ENCODE measurements around the gene BMP5. TPM values are rescaled to one million over a fixed set of nuclear protein-coding genes. Genes with fewer than 3 reads are reported as not detected.

The BMP5 gene
- total RNA-seq, 1 experiment from 2014 or later: 0.48 TPM

DNA sequence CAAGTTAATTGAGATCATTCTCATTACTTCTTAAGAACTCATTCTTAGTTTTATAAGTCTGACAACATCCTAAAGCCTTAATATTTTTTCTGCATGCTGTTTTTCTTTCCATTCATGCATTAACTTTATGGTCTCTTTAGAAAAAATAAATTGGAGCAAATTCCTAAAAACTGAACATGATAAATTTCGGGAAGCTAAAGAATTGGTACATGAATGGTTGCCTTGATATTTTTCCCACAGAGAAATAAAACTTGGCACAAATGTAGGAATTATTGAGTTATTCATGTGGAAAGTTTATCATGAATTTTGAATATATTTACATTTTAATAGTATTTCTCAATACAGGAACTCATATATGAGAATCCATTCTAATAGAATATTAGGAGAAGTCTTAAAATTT, 115.9 kb downstream of the BMP5 start:
- Histone ChIP-seq H3K9me3 (no peaks in the 10 kb centered on the region), H3K4me3 (ENCODE audit: low read depth, low read length) (no peak overlapping the region), H3K36me3 (ENCODE audit: control insufficient read depth, insufficient read depth, low read length) (no peaks in the 10 kb centered on the region), H3K4me1 (no peaks in the 10 kb centered on the region), H3K27me3 (replicated peaks; ENCODE audit: control insufficient read depth, insufficient read depth, low read length) (no peaks in the 10 kb centered on the region)
- TF ChIP-seq, protein P1, sequence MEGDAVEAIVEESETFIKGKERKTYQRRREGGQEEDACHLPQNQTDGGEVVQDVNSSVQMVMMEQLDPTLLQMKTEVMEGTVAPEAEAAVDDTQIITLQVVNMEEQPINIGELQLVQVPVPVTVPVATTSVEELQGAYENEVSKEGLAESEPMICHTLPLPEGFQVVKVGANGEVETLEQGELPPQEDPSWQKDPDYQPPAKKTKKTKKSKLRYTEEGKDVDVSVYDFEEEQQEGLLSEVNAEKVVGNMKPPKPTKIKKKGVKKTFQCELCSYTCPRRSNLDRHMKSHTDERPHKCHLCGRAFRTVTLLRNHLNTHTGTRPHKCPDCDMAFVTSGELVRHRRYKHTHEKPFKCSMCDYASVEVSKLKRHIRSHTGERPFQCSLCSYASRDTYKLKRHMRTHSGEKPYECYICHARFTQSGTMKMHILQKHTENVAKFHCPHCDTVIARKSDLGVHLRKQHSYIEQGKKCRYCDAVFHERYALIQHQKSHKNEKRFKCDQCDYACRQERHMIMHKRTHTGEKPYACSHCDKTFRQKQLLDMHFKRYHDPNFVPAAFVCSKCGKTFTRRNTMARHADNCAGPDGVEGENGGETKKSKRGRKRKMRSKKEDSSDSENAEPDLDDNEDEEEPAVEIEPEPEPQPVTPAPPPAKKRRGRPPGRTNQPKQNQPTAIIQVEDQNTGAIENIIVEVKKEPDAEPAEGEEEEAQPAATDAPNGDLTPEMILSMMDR (IDR thresholded peaks at IDR 0.05; ENCODE audit: insufficient read depth in 1 of 2, low read depth in 1 of 2, low read length in 1 of 2, severe bottlenecking in 1 of 2, unreplicated experiment in 1 of 2): no peak
- intact Hi-C loops (cut with micrococcal nuclease; ENCODE audit: unreplicated experiment): no loop called here
- POLR2A ChIA-PET: no interaction called here
- CTCF ChIA-PET: no interaction called here
- peaks cover 8% of the 10 kb centered on the region for H3K4me1 Mint-ChIP-seq (ENCODE audit: low read depth, unreplicated experiment)
- no peaks in the 10 kb centered on the region for H3K27me3 Mint-ChIP-seq (ENCODE audit: insufficient read depth, unreplicated experiment)
- no peaks in the 10 kb centered on the region for H3K36me3 Mint-ChIP-seq (ENCODE audit: insufficient read depth, unreplicated experiment)
- H3K4me3 Mint-ChIP-seq (ENCODE audit: unreplicated experiment): no peak overlapping the region
- H3K27ac Mint-ChIP-seq (ENCODE audit: unreplicated experiment): no peak overlapping the region
- DNase-seq: no peak
- no TSS peak for BruUV-seq (replicated peaks)
- no peaks in the 10 kb centered on the region for H3K9me3 Mint-ChIP-seq (ENCODE audit: unreplicated experiment)

DNA sequence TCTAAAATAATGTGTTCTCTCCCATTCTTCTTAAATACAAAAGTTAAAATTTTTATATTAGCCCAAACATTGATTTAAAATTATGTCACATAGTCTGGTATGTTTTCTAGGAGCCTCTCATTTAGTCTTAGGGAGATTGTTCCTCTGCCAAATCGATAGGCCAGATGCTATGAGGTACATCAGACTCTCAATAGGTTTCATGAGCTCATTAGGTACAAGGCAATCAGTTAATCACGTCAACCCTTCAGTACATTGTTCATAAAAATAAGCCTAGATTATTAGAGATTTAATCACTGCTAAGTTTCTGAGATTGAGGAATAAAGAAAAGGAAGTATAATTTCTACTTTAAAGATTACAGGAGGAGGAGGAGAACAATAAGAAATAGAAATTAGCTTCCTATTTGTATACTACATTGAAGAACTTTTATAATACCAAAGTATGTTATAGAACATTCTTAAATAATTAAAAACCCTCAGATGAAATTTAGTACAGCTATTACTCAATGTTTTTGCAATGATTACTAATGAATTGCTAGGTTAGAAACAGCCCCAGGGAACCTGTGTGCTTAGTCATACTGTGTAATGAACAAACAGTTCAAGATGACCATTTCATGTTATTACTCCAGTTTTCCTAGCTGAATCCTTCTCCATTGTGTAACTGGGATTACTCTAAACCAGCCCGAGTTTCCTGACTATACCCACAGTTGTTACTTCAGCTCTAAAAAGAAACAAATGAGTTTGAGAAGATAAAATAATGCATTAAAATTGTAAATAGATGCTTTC, 117.0 kb downstream of the BMP5 start:
- peak in 1 of 2 experiments; percentile 10 for DNase-seq
- BruUV-seq (replicated peaks): no TSS peak
- Mint-ChIP-seq H3K4me1 (ENCODE audit: low read depth, unreplicated experiment) (peaks cover 8% of the 10 kb centered on the region), H3K27ac (ENCODE audit: unreplicated experiment) (no peak overlapping the region), H3K9me3 (ENCODE audit: unreplicated experiment) (no peaks in the 10 kb centered on the region), H3K4me3 (ENCODE audit: unreplicated experiment) (no peak overlapping the region), H3K27me3 (ENCODE audit: insufficient read depth, unreplicated experiment) (no peaks in the 10 kb centered on the region), H3K36me3 (ENCODE audit: insufficient read depth, unreplicated experiment) (no peaks in the 10 kb centered on the region)
- intact Hi-C loops (cut with micrococcal nuclease; ENCODE audit: unreplicated experiment): no loop called here
- H3K4me3 ChIP-seq (ENCODE audit: low read depth, low read length): no peak overlapping the region
- no peaks in the 10 kb centered on the region for H3K36me3 ChIP-seq (ENCODE audit: control insufficient read depth, insufficient read depth, low read length)
- POLR2A ChIA-PET: no interaction called here
- CTCF ChIA-PET: interaction anchor here (0.9 kb wide), 1 partner anchor 215 kb away, joined by 3 read pairs; no protein-coding TSS in a partner anchor
- no peaks in the 10 kb centered on the region for H3K9me3 ChIP-seq
- no peaks in the 10 kb centered on the region for H3K4me1 ChIP-seq
- H3K27me3 ChIP-seq (replicated peaks; ENCODE audit: control insufficient read depth, insufficient read depth, low read length): no peaks in the 10 kb centered on the region
- TF ChIP-seq, protein P1 (IDR thresholded peaks at IDR 0.05; ENCODE audit: insufficient read depth in 1 of 2, low read depth in 1 of 2, low read length in 1 of 2, severe bottlenecking in 1 of 2, unreplicated experiment in 1 of 2): no peak

DNA sequence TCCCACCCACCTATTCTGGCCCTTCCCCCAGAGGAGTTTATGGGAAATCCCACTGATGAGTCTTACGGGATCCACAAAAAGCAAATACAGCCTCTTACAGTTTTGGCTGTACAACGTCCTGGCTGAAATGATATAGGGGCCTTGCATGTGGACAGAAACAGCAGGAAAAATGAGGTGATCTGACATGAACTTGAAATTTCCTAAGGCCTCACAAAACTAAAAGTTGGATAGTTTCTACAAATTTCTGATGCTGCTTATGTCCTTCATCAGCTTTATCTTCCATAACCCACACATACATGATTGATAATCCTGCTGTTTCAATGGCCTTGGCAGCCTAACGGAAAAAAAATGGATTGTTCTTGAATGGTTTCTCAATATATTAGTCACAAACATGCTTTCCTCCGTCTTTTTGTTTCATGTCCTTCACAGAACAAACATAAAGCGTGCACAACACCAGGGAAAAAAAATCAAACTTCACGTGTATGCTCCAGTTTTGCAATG, 118.8 kb downstream of the BMP5 start:
- H3K36me3 ChIP-seq (ENCODE audit: control insufficient read depth, insufficient read depth, low read length): no peaks in the 10 kb centered on the region
- intact Hi-C loops (cut with micrococcal nuclease; ENCODE audit: unreplicated experiment): no loop called here
- no peak overlapping the region for H3K27ac Mint-ChIP-seq (ENCODE audit: unreplicated experiment)
- no peaks in the 10 kb centered on the region for H3K27me3 Mint-ChIP-seq (ENCODE audit: insufficient read depth, unreplicated experiment)
- BruUV-seq (replicated peaks): no TSS peak
- peaks cover 8% of the 10 kb centered on the region for H3K4me1 Mint-ChIP-seq (ENCODE audit: low read depth, unreplicated experiment)
- ChIA-PET POLR2A (no interaction called here), CTCF (no interaction called here)
- DNase-seq: no peak
- no peak overlapping the region for H3K4me3 Mint-ChIP-seq (ENCODE audit: unreplicated experiment)
- H3K27me3 ChIP-seq (replicated peaks; ENCODE audit: control insufficient read depth, insufficient read depth, low read length): no peaks in the 10 kb centered on the region
- H3K9me3 Mint-ChIP-seq (ENCODE audit: unreplicated experiment): no peaks in the 10 kb centered on the region
- H3K36me3 Mint-ChIP-seq (ENCODE audit: insufficient read depth, unreplicated experiment): no peaks in the 10 kb centered on the region
- H3K4me3 ChIP-seq (ENCODE audit: low read depth, low read length): no peak overlapping the region
- no peaks in the 10 kb centered on the region for H3K9me3 ChIP-seq
- no peaks in the 10 kb centered on the region for H3K4me1 ChIP-seq
- TF ChIP-seq, protein P1 (IDR thresholded peaks at IDR 0.05; ENCODE audit: insufficient read depth in 1 of 2, low read depth in 1 of 2, low read length in 1 of 2, severe bottlenecking in 1 of 2, unreplicated experiment in 1 of 2): no peak
